ENCODE results near the gene DAB2IP. TPM values are rescaled to one million over a fixed set of nuclear protein-coding genes. Genes with fewer than 3 reads are reported as not detected.

The DAB2IP gene
- total RNA-seq, 1 experiment from 2014 or later: 15.2 TPM

- Histone ChIP-seq H3K4me1 (ENCODE audit: insufficient read depth, low read length) (no peaks in the 10 kb centered on the region), H3K4me3 (ENCODE audit: low read length) (no peak overlapping the region), H3K9me3 (ENCODE audit: low read length) (no peaks in the 10 kb centered on the region), H3K9me2 (replicated peaks; ENCODE audit: low read length) (no peaks in the 10 kb centered on the region), H3K27me3 (ENCODE audit: low read length) (no peaks in the 10 kb centered on the region), H3K79me2 (ENCODE audit: low read length) (no peaks in the 10 kb centered on the region), H3K9ac (ENCODE audit: low read length) (no peak overlapping the region), H3K27ac (ENCODE audit: low read length) (no peak overlapping the region), H3F3A (ENCODE audit: low read length, unreplicated experiment) (no peaks in the 10 kb centered on the region), H3K4me2 (ENCODE audit: low read length) (no peak overlapping the region), H3K36me3 (ENCODE audit: low read depth, low read length) (no peaks in the 10 kb centered on the region), H4K20me1 (ENCODE audit: low read length) (no peaks in the 10 kb centered on the region), H2AFZ (ENCODE audit: low read length) (no peak overlapping the region)
- TF ChIP-seq CTCF (conservative IDR thresholded peaks at IDR 0.05; ENCODE audit: low read depth, low read length): no peak
- no peak for TF ChIP-seq EZH2 (IDR thresholded peaks at IDR 0.05; ENCODE audit: low read length, unreplicated experiment)
- TF ChIP-seq EZH2phosphoT487 (IDR thresholded peaks at IDR 0.05; ENCODE audit: borderline replicate concordance, low read length): no peak
- intact Hi-C loops (cut with micrococcal nuclease): no loop called here
- BruUV-seq (replicated peaks): no TSS peak
- CTCF ChIA-PET: no interaction called here
- ATAC-seq (no peak), DNase-seq (no peak)
- POLR2A ChIA-PET (ENCODE audit: unreplicated experiment): no interaction called here
Measured at GRCh38 chr9:121807823-121808278, 156.4 kb downstream of the DAB2IP start.

DNA sequence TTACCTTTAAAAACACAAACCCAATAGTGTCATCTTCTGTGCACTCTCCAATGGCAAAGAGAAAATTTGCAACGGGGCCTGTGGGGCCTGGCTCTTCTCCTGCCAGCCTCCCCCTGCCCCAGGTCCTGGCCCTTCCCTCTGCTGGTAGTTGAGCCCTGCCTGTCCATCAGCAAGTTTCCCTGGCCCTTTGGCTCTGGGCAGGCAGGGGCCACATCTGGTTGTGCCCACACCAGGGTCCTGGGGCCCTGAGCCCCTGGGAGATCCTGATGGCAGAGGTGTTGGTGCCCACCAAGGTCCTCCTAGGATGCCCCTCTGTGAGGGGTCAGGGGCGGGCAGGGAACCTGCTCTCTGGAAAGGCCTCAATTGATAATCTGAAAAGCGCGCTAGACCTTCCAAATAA lies 157.3 kb downstream of the DAB2IP start:
- no peak overlapping the region for H3K4me3 ChIP-seq (ENCODE audit: low read length)
- no peak overlapping the region for H3K27ac ChIP-seq (ENCODE audit: low read length)
- no peak for TF ChIP-seq EZH2phosphoT487 (IDR thresholded peaks at IDR 0.05; ENCODE audit: borderline replicate concordance, low read length)
- no peak for TF ChIP-seq EZH2 (IDR thresholded peaks at IDR 0.05; ENCODE audit: low read length, unreplicated experiment)
- TF ChIP-seq CTCF (conservative IDR thresholded peaks at IDR 0.05; ENCODE audit: low read depth, low read length): no peak
- no peaks in the 10 kb centered on the region for H4K20me1 ChIP-seq (ENCODE audit: low read length)
- ATAC-seq: no peak
- no peaks in the 10 kb centered on the region for H3K79me2 ChIP-seq (ENCODE audit: low read length)
- intact Hi-C loops (cut with micrococcal nuclease): no loop called here
- H3K4me2 ChIP-seq (ENCODE audit: low read length): no peak overlapping the region
- CTCF ChIA-PET: no interaction called here
- H3K9me2 ChIP-seq (replicated peaks; ENCODE audit: low read length): no peaks in the 10 kb centered on the region
- POLR2A ChIA-PET (ENCODE audit: unreplicated experiment): no interaction called here
- H3K4me1 ChIP-seq (ENCODE audit: insufficient read depth, low read length): no peaks in the 10 kb centered on the region
- BruUV-seq (replicated peaks): no TSS peak
- no peaks in the 10 kb centered on the region for H3K36me3 ChIP-seq (ENCODE audit: low read depth, low read length)
- no peaks in the 10 kb centered on the region for H3K27me3 ChIP-seq (ENCODE audit: low read length)
- H2AFZ ChIP-seq (ENCODE audit: low read length): no peak overlapping the region
- no peak overlapping the region for H3K9ac ChIP-seq (ENCODE audit: low read length)
- H3F3A ChIP-seq (ENCODE audit: low read length, unreplicated experiment): no peaks in the 10 kb centered on the region
- no peaks in the 10 kb centered on the region for H3K9me3 ChIP-seq (ENCODE audit: low read length)
- DNase-seq: no peak

DNA sequence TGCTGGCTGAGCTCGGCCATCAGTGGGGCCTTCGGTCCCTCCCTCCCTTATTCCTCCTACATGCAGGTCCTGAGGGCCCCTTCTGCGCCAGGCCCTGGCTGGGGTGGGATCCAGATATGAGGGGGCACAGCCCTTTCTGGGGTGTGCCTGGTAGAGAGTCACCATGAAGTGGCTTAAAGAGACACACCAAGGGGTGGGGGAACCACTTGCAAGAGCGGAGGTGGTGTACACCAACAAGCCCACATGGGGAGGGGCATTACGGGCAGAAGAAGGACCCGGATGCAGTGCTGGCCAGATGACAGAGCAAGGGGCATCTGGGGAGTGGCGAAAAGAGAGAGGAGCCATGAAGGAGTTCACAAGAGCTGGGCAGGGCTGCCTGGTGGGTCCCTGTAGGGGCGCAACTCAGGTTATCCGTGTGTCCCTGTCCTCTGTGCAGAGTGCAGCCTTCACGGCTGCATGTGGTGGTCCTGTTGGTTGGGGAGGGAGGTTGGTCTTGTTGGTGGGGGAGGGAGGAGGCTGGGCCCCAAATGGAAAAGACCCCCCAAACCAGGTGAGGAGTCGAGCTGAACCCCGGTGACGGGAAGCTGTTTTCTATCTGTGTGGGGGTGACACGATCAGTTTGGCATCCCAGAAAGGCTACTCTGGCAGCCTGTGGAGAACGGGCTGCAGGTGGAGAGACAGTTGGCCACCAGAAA lies 158.1 kb downstream of the DAB2IP start:
- Histone ChIP-seq H3K4me3 (ENCODE audit: low read length) (no peak overlapping the region), H3K9me3 (ENCODE audit: low read length) (no peaks in the 10 kb centered on the region), H3K4me1 (ENCODE audit: insufficient read depth, low read length) (no peaks in the 10 kb centered on the region), H3K27ac (ENCODE audit: low read length) (no peak overlapping the region), H2AFZ (ENCODE audit: low read length) (no peak overlapping the region), H3K9me2 (replicated peaks; ENCODE audit: low read length) (no peaks in the 10 kb centered on the region), H3K79me2 (ENCODE audit: low read length) (no peaks in the 10 kb centered on the region), H3K4me2 (ENCODE audit: low read length) (no peak overlapping the region), H3F3A (ENCODE audit: low read length, unreplicated experiment) (no peaks in the 10 kb centered on the region), H3K27me3 (ENCODE audit: low read length) (no peaks in the 10 kb centered on the region), H3K36me3 (ENCODE audit: low read depth, low read length) (no peaks in the 10 kb centered on the region), H3K9ac (ENCODE audit: low read length) (no peak overlapping the region), H4K20me1 (ENCODE audit: low read length) (no peaks in the 10 kb centered on the region)
- ChIA-PET POLR2A (ENCODE audit: unreplicated experiment) (no interaction called here), CTCF (no interaction called here)
- no TSS peak for BruUV-seq (replicated peaks)
- DNase-seq (no peak), ATAC-seq (no peak)
- no peak for TF ChIP-seq CTCF (conservative IDR thresholded peaks at IDR 0.05; ENCODE audit: low read depth, low read length)
- no peak for TF ChIP-seq EZH2 (IDR thresholded peaks at IDR 0.05; ENCODE audit: low read length, unreplicated experiment)
- no peak for TF ChIP-seq EZH2phosphoT487 (IDR thresholded peaks at IDR 0.05; ENCODE audit: borderline replicate concordance, low read length)
- intact Hi-C loops (cut with micrococcal nuclease): no loop called here

Measured in PC-3 (cell line).